Prostate gland (tissue), 2 donors: Measurements from ENCODE around the gene SPTB.

Experiments used
- CTCF ChIP-seq, 4 experiments: fragments of 200-600 bp in 2 of 4; fragments of 450-650 bp in 2 of 4; sonication (generic) in 2 of 4; IDR thresholded peaks; 1 replicate in 3 of 4; 2 replicates in 1 of 4; pipeline ENCODE4 v1.5.1; 2016 to 2019; ENCODE audit warnings: antibody characterized with exemption in 4 of 4, mild to moderate bottlenecking in 2 of 4, moderate library complexity in 2 of 4
- POLR2A ChIP-seq: fragments of 450-650 bp; IDR thresholded peaks from one replicate; pipeline ENCODE4 v1.6.1; 2016; ENCODE audit warnings: antibody characterized with exemption, mild to moderate bottlenecking
- POLR2AphosphoS5 ChIP-seq: sonication (generic); formaldehyde crosslinking; IDR thresholded peaks from one replicate; pipeline ENCODE4 v1.6.1; 2017; ENCODE audit warnings: antibody characterized with exemption

- no peak for TF ChIP-seq POLR2A
- TF ChIP-seq CTCF (IDR thresholded peaks at IDR 0.05), result no peak
- no peak for TF ChIP-seq POLR2AphosphoS5
Measured at GRCh38 chr14:64709126-64709525, 170.6 kb downstream of the SPTB start.
